ENCODE results near the gene WDPCP. TPM values are rescaled to one million over a fixed set of nuclear protein-coding genes. Genes with fewer than 3 reads are reported as not detected.

Gene WDPCP
- total and polyA plus RNA-seq, 10 of the 15 experiments (the other 5 are each of a cell fraction or from before 2014, with no cell fraction given), result 2.1 to 7.9 (median 4.6) TPM

- TF ChIP-seq TCF12 (IDR thresholded peaks at IDR 0.05; ENCODE audit: low read depth, low read length) (no peak; the same call in 1 of the 2 replicates), SREBF2 (IDR thresholded peaks at IDR 0.05; ENCODE audit: low read length) (peak; percentile 61; the same call in 1 of the 2 replicates), CBX5 (IDR thresholded peaks at IDR 0.05; ENCODE audit: low read depth) (0 out of 2 replicates have a peak, but pooled peaks have one; percentile 16), SKIL (IDR thresholded peaks at IDR 0.05; ENCODE audit: low read depth, poor library complexity, severe bottlenecking) (peak; percentile 69), CBFB (IDR thresholded peaks at IDR 0.05; ENCODE audit: low read depth) (peak; percentile 85), SRF (IDR thresholded peaks at IDR 0.05; ENCODE audit: low read depth in 2 of 2, low read length in 2 of 2) (peak in 1 of 2 experiments; percentile 38; a peak in 2 of 4 replicates), ZZZ3 (IDR thresholded peaks at IDR 0.05; ENCODE audit: control insufficient read depth, insufficient read length, low read depth) (no peak), PAX5 (IDR thresholded peaks at IDR 0.05; ENCODE audit: borderline replicate concordance, low read depth, low read length) (no peak), SIX5 (IDR thresholded peaks at IDR 0.05; ENCODE audit: low read depth, low read length, severe bottlenecking) (peak; percentile 97), HCFC1 (IDR thresholded peaks at IDR 0.05; ENCODE audit: low read length) (peak; percentile 98), ZNF207 (IDR thresholded peaks at IDR 0.05; ENCODE audit: borderline replicate concordance) (peak; percentile 97; the same call in 1 of the 2 replicates), NFIC (IDR thresholded peaks at IDR 0.05; ENCODE audit: low read depth, low read length) (peak; percentile 83; the same call in 1 of the 2 replicates), TCF3 (IDR thresholded peaks at IDR 0.05; ENCODE audit: borderline replicate concordance, insufficient read depth, low read depth, low read length) (peak; percentile 46; the same call in 1 of the 2 replicates), FOS (IDR thresholded peaks at IDR 0.05; ENCODE audit: borderline replicate concordance, extremely low read depth, insufficient read length) (no peak), HSF1 (IDR thresholded peaks at IDR 0.05; ENCODE audit: low read depth, low read length) (no peak), NR2C1 (IDR thresholded peaks at IDR 0.05) (peak; percentile 96), POLR2AphosphoS2 (IDR thresholded peaks at IDR 0.05; ENCODE audit: low read depth, low read length) (peak; percentile 71; the same call in 1 of the 2 replicates), RCOR1 (conservative IDR thresholded peaks at IDR 0.05; ENCODE audit: low read depth, low read length) (peak; percentile 74; the same call in 1 of the 2 replicates), TARDBP (IDR thresholded peaks at IDR 0.05; ENCODE audit: borderline replicate concordance) (peak; percentile 100), ZBTB40 (IDR thresholded peaks at IDR 0.05; ENCODE audit: borderline replicate concordance) (peak; percentile 95), ATF7 (IDR thresholded peaks at IDR 0.05; ENCODE audit: low read depth) (peak; percentile 84), DPF2 (IDR thresholded peaks at IDR 0.05) (no peak; the same call in 1 of the 2 replicates)
Measured at GRCh38 chr2:63588385-63589147, at the start of gene WDPCP, which contains the start of gene MDH1 (continued).
